AG09319 (cell line): ENCODE data around the gene ITPRID1.

ENCODE experiments used
- DNase-seq: peaks from one replicate; pipeline ENCODE4 v3.0.0-alpha.2; 2010; ENCODE audit warnings: low read depth; ENCODE audit errors: extremely low read depth
- CTCF ChIP-seq: IDR thresholded peaks from 2 replicates; pipeline ENCODE4 v1.5.1; 2011; ENCODE audit warnings: low read depth, mild to moderate bottlenecking, inconsistent platforms, low read length, moderate library complexity

The ITPRID1 gene

DNA sequence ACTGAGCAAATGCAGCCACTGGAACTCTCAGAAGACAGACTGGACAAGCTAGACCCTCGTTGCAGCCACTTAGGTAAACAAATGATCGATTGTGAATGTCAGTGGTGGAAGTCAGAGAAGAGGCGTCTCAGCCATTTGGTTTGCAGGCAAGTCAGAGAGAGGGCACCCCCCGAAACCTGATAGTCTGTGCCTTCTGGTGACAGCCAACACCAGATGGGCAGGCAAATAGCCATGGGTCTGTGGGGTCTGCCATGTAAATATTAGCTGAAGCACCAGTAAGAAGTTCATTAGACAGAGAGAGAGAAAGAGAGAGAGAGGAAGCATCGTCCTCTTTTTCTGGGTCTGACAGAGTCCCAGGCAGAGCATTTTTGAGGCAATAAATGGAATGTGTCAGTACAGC, 178.6 kb downstream of the ITPRID1 start:
- no peak for DNase-seq
- no peak for TF ChIP-seq CTCF

GRCh38 chr7:31692871-31693270, 179.0 kb downstream of the ITPRID1 start:
- no peak for DNase-seq
- TF ChIP-seq CTCF: no peak

DNA sequence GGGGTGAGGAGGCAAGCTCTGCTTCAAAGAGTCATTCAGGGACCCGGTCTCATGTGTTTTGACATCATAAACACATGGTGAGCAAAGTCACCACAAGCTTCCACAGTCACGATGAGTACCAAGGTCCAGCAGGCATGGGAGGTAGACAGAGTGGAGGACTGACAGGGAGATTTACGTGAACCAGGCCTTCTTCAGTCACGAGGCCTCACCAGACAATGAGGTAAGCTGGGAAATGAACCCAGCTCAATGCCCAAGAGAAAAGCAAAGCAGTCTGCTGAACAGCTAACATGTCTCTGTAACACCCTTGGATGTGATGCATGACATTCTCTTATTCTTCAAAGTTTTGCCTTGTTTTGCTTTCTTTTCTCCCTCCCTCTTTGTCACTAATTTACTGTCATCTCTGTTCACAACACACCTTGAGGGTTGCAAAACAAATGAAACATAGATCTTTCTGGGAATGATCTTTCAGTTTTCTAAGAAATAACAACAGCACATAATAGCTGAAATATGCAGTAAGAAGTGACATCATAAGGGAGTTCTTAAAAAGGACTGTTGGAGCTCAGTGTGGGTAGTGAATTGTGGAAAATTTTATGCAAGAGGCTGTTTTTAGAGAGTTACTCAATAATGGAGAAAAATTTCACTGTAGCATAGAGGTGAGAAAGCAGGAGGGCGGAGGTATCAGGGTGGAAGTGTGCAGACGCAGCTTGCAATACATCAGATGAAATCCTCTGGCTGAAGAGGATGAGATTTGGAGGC, 182.1 kb downstream of the ITPRID1 start:
- TF ChIP-seq CTCF: no peak

DNA sequence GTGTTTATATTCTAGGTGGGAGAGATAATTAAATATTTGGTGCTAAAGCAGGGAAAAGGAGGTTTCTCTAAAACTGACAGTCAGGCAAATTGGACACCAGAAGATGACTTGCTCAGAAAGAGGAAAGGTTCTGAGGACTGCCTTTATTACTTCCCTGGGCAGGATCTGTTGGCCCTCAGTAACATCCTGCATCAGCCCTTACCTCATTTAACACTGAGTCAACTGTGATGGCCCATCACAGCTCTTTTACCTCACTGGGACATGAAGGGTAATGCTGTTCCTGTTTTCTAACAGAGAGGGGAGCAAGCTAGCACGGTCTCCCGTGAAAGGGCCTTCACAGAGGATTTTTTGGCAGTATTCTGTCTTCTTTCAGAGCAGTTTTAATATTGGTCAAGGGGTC, 185.2 kb downstream of the ITPRID1 start:
- TF ChIP-seq CTCF: no peak
- no peak for DNase-seq

More for the DNA sequence above, 182.1 kb downstream of the ITPRID1 start:
- no peak for DNase-seq

GRCh38 chr7:31702354-31702753, 188.5 kb downstream of the ITPRID1 start:
- no peak for DNase-seq
- no peak for TF ChIP-seq CTCF

DNA sequence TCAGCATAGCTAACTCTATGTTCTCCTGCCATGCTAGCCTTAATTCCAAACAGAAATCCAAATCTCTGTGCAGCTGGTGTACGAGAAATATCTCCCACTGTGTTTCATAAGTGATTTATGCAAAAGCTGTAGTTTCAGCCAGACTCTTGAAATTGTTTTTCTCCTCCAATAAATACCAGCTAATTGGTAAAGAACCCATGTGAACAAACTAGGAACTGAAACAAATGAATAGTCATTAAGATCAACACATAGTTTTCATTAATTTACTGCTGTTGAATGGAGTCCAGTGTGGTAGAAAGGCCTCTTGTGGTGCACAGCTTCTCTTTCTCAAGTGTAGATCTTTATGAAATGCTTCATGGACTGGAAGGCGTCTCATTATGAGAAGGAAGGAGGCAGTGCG, 191.5 kb downstream of the ITPRID1 start:
- no peak for TF ChIP-seq CTCF
- no peak for DNase-seq

DNA sequence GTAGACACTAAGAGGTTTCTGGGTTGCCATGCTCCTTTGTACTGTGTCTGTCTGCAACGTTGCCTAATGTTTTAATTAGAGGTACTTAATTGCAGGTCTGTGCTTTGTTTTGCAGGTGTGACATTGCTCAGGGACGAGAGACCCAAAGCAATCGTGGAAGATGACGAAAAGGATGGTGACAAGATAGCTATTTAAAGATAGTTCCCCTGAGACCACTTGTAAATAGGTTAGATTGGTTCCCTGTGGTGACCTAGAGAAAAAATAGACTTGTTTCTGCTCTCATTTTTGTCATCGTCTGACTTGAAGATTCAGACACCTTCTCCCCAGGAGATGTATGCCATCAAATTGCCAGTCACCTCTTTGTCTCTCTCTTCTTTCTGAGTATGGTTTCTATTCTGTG, 193.2 kb downstream of the ITPRID1 start:
- TF ChIP-seq CTCF: no peak
- DNase-seq: no peak
